ENCODE results near the gene KIRREL3. TPM values are rescaled to one million over a fixed set of nuclear protein-coding genes. Genes with fewer than 3 reads are reported as not detected.
A peak's percentile ranks its signal among the peaks of the same experiment; 100 is the strongest.

KIRREL3 gene
- total and polyA plus RNA-seq, 9 donors, result 0.25 to 5.3 (median 0.48) TPM

- TF ChIP-seq EP300 (IDR thresholded peaks at IDR 0.05) (no peak), CTCF (IDR thresholded peaks at IDR 0.05) (no peak), POLR2A (IDR thresholded peaks at IDR 0.05) (no peak)
- Histone ChIP-seq H3K4me1 (ENCODE audit: insufficient read depth) (no peaks in the 10 kb centered on the region), H3K27ac (no peak overlapping the region), H3K27me3 (no peaks in the 10 kb centered on the region), H3K36me3 (no peaks in the 10 kb centered on the region), H3K9me3 (no peaks in the 10 kb centered on the region), H3K4me3 (no peak overlapping the region)
- intact Hi-C loops (cut with DNase I), result no loop called here
- 45 to 62% (median 55%) methylated on average over 2 of the region's 2 CpGs for WGBS, 3 donors
- no peak for DNase-seq
These were observed 498.4 kb downstream of the KIRREL3 start for GRCh38 chr11:126502159-126502558.

GRCh38 chr11:126501641-126502040 is 498.9 kb downstream of the KIRREL3 start:
- no peak overlapping the region for H3K27ac ChIP-seq
- TF ChIP-seq EP300 (IDR thresholded peaks at IDR 0.05) (no peak), POLR2A (IDR thresholded peaks at IDR 0.05) (no peak), CTCF (IDR thresholded peaks at IDR 0.05) (no peak)
- H3K9me3 ChIP-seq, result no peaks in the 10 kb centered on the region
- intact Hi-C loops (cut with DNase I), result no loop called here
- no peaks in the 10 kb centered on the region for H3K4me1 ChIP-seq (ENCODE audit: insufficient read depth)
- WGBS, 3 donors, result 89 to 92% (median 89%) methylated on average over 6 of the region's 6 CpGs
- H3K4me3 ChIP-seq, result no peak overlapping the region
- no peaks in the 10 kb centered on the region for H3K27me3 ChIP-seq
- H3K36me3 ChIP-seq, result no peaks in the 10 kb centered on the region
- no peak for DNase-seq

GRCh38 chr11:126500981-126501380 is 499.6 kb downstream of the KIRREL3 start:
- H3K4me1 ChIP-seq (ENCODE audit: insufficient read depth), result no peaks in the 10 kb centered on the region
- TF ChIP-seq EP300 (IDR thresholded peaks at IDR 0.05), result no peak
- no peak for TF ChIP-seq CTCF (IDR thresholded peaks at IDR 0.05)
- no peak for TF ChIP-seq POLR2A (IDR thresholded peaks at IDR 0.05)
- 23 to 47% (median 28%) methylated on average over 10 of the region's 10 CpGs for WGBS, 3 donors
- no peak for DNase-seq
- H3K27ac ChIP-seq, result no peak overlapping the region
- no peaks in the 10 kb centered on the region for H3K27me3 ChIP-seq
- H3K4me3 ChIP-seq, result no peak overlapping the region
- no peaks in the 10 kb centered on the region for H3K9me3 ChIP-seq
- intact Hi-C loops (cut with DNase I), result no loop called here
- H3K36me3 ChIP-seq, result no peaks in the 10 kb centered on the region

- H3K4me1 ChIP-seq (ENCODE audit: insufficient read depth), result no peaks in the 10 kb centered on the region
- 68 to 74% (median 72%) methylated on average over 19 of the region's 19 CpGs for WGBS, 3 donors
- H3K36me3 ChIP-seq, result no peaks in the 10 kb centered on the region
- no peaks in the 10 kb centered on the region for H3K9me3 ChIP-seq
- TF ChIP-seq CTCF (IDR thresholded peaks at IDR 0.05), result no peak
- no peak for TF ChIP-seq EP300 (IDR thresholded peaks at IDR 0.05)
- TF ChIP-seq POLR2A (IDR thresholded peaks at IDR 0.05), result no peak
- no peak overlapping the region for H3K27ac ChIP-seq
- H3K27me3 ChIP-seq, result no peaks in the 10 kb centered on the region
- intact Hi-C loops (cut with DNase I), result no loop called here
- DNase-seq, result peak in 1 of 5 donors; percentile 11
- no peak overlapping the region for H3K4me3 ChIP-seq
These were observed 501.3 kb downstream of the KIRREL3 start for GRCh38 chr11:126499131-126499752.

All from ovary (tissue), 9 donors.